Liver (tissue), 9 donors: Measurements from ENCODE around the gene UBE2N. TPM values are rescaled to one million over a fixed set of nuclear protein-coding genes. Genes with fewer than 3 reads are reported as not detected.

Experiments used
- DNase-seq: peaks from one replicate; pipeline ENCODE4 v3.0.0-alpha.2; 2017; ENCODE audit warnings: low spot score
- H3K27ac ChIP-seq, 2 donors: one replicate each; pipeline ENCODE4 v1.7.0; 2013; ENCODE audit warnings: inconsistent platforms in 2 of 2, low read length in 2 of 2, control low read depth in 1 of 2, low read depth in 1 of 2, mild to moderate bottlenecking in 1 of 2
- H3K27me3 ChIP-seq, 4 donors: one replicate each; pipeline versions ENCODE4 v1.6.1 to v1.7.0; 2013; ENCODE audit warnings: low read length in 3 of 4, inconsistent platforms in 1 of 4, mild to moderate bottlenecking in 1 of 4, moderate library complexity in 1 of 4; ENCODE audit not compliant: control insufficient read depth in 4 of 4, insufficient read depth in 4 of 4
- H3K36me3 ChIP-seq, 4 donors: one replicate each; pipeline versions ENCODE4 v1.6.1 to v1.7.0; 2013; ENCODE audit warnings: low read length in 3 of 4, mild to moderate bottlenecking in 3 of 4, low read depth in 1 of 4, moderate library complexity in 1 of 4; ENCODE audit not compliant: control insufficient read depth in 4 of 4, insufficient read depth in 3 of 4
- H3K4me1 ChIP-seq, 4 donors: one replicate each; pipeline versions ENCODE4 v1.6.1 to v1.7.0; 2013; ENCODE audit warnings: low read length in 3 of 4, mild to moderate bottlenecking in 3 of 4, moderate library complexity in 1 of 4; ENCODE audit not compliant: control insufficient read depth in 4 of 4, insufficient read depth in 4 of 4
- H3K4me3 ChIP-seq, 3 donors: one replicate each; pipeline versions ENCODE4 v1.6.1 to v1.7.0; 2013; ENCODE audit warnings: low read length in 3 of 3, control low read depth in 1 of 3, low read depth in 1 of 3, mild to moderate bottlenecking in 1 of 3
- H3K9ac ChIP-seq, 2 donors: one replicate each; pipeline ENCODE4 v1.7.0; 2013; ENCODE audit warnings: low read length in 2 of 2, mild to moderate bottlenecking in 2 of 2, moderate library complexity in 2 of 2, control low read depth in 1 of 2, low read depth in 1 of 2
- H3K9me3 ChIP-seq, 4 donors: one replicate each; pipeline versions ENCODE4 v1.6.1 to v1.7.0; 2013; ENCODE audit warnings: low read length in 3 of 4; ENCODE audit not compliant: control insufficient read depth in 4 of 4
- FOXA1 ChIP-seq: IDR thresholded peaks from 2 replicates; pipeline ENCODE4 v1.6.1; 2016; ENCODE audit warnings: antibody characterized with exemption
- FOXA2 ChIP-seq: IDR thresholded peaks from 2 replicates; pipeline ENCODE4 v1.6.1; 2016; ENCODE audit warnings: antibody characterized with exemption
- GABPA ChIP-seq, 2 donors: IDR thresholded peaks in 1 of 2; conservative IDR thresholded peaks in 1 of 2; 2 replicates each; pipeline ENCODE4 v1.6.1; 2016; ENCODE audit warnings: antibody characterized with exemption in 2 of 2, mild to moderate bottlenecking in 1 of 2, moderate library complexity in 1 of 2
- HNF4A ChIP-seq, 2 donors: conservative IDR thresholded peaks; 2 replicates each; pipeline ENCODE4 v1.6.1; 2016; ENCODE audit warnings: antibody characterized with exemption in 2 of 2, mild to moderate bottlenecking in 2 of 2
- HNF4G ChIP-seq: IDR thresholded peaks from 2 replicates; pipeline ENCODE4 v1.6.1; 2016; ENCODE audit warnings: antibody characterized with exemption
- RAD21 ChIP-seq, 2 donors: IDR thresholded peaks; 2 replicates each; pipeline ENCODE4 v1.6.1; 2016; ENCODE audit warnings: antibody characterized with exemption in 2 of 2, mild to moderate bottlenecking in 2 of 2
- RXRA ChIP-seq, 2 donors: IDR thresholded peaks; 2 replicates each; pipeline ENCODE4 v1.6.1; 2017 to 2018; ENCODE audit warnings: antibody characterized with exemption in 2 of 2, mild to moderate bottlenecking in 1 of 2
- SP1 ChIP-seq: IDR thresholded peaks from 2 replicates; pipeline ENCODE4 v1.6.1; 2018; ENCODE audit warnings: antibody characterized with exemption, mild to moderate bottlenecking
- TAF1 ChIP-seq: conservative IDR thresholded peaks from 2 replicates; pipeline ENCODE4 v1.6.1; 2016; ENCODE audit warnings: antibody characterized with exemption, mild to moderate bottlenecking
- YY1 ChIP-seq: IDR thresholded peaks from 2 replicates; pipeline ENCODE4 v1.6.1; 2016; ENCODE audit warnings: antibody characterized with exemption, mild to moderate bottlenecking
- WGBS: extraction: QIAGEN DNeasy Blood & Tissue Kit; methylation state at CpG from one replicate; pipeline ENCODE4 v1.1.7; 2013; 5-methylcytosine and 5-hydroxymethylcytosine counted together
- polyA plus RNA-seq, 2 donors: library from polyadenylated mRNA; stranded (reverse) in 1 of 2; unstranded in 1 of 2; fragments of 200-250 nt in 1 of 2; fragments of >200 nt in 1 of 2; fragmentation: Nextera tagmentation in 1 of 2; extraction: Ambion mirVana in 1 of 2; gene quantifications; one replicate each; pipeline versions ENCODE4 v1.2.1 to v1.2.3, GENCODE V29; 2013 to 2015
- total RNA-seq, 2 donors: library from RNA; depleted of rRNA; stranded (reverse); fragments of >200 nt; gene quantifications; one replicate each; pipeline ENCODE4 v1.2.3, GENCODE V29; 2014
- TF ChIP-seq, protein P1 (sequence below): fragments of 150-350 bp; IDR thresholded peaks from 2 replicates; pipeline ENCODE4 v1.5.1; 2017; ENCODE audit warnings: improper control_type of control experiment, low read depth, low read length; ENCODE audit not compliant: missing input control
- TF ChIP-seq, protein P2 (sequence below): IDR thresholded peaks from 2 replicates; pipeline ENCODE4 v1.6.1; 2016; ENCODE audit warnings: antibody characterized with exemption
- TF ChIP-seq, protein P3 (sequence below): IDR thresholded peaks from 2 replicates; pipeline ENCODE4 v1.6.1; 2016; ENCODE audit warnings: antibody characterized with exemption
- TF ChIP-seq, protein P4 (sequence below): IDR thresholded peaks from 2 replicates; pipeline ENCODE4 v1.6.1; 2016; ENCODE audit warnings: antibody characterized with exemption, mild to moderate bottlenecking
- donor health status: healthy.
- donor health status: healthy.
- donor health status: healthy.
- donor health status: healthy.
- donor health status: healthy.

Gene UBE2N
- total and polyA plus RNA-seq, 4 donors: 13.9 to 63.7 (median 32.6) TPM

DNA sequence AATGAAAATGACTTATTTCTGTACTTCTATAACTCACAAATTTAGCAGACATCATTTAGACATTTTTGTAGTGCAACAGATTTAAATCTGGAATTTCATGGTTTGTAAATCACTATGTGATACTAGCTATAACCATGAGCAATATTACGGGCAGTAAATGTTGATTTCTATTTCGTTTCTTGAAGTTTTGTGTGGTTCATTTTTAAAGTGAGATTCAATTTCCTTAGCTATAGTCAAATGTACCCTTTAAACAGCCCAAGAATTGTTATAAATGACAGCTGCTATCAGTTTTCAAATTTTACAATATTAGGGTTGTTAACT lies 33.8 kb downstream of the UBE2N start:
- H3K4me3 ChIP-seq: no peak overlapping the region
- H3K9me3 ChIP-seq: no peaks in the 10 kb centered on the region
- peaks cover 0 to 14% (median 3%) of the 10 kb centered on the region in 4 donors for H3K4me1 ChIP-seq
- WGBS: 92% methylated on average over 2 of the region's 2 CpGs
- no peaks in the 10 kb centered on the region for H3K27me3 ChIP-seq
- no peak for DNase-seq
- H3K36me3 ChIP-seq: no peaks in the 10 kb centered on the region
- no peak for TF ChIP-seq YY1
- no peak overlapping the region for H3K27ac ChIP-seq
- H3K9ac ChIP-seq: no peak overlapping the region

DNA sequence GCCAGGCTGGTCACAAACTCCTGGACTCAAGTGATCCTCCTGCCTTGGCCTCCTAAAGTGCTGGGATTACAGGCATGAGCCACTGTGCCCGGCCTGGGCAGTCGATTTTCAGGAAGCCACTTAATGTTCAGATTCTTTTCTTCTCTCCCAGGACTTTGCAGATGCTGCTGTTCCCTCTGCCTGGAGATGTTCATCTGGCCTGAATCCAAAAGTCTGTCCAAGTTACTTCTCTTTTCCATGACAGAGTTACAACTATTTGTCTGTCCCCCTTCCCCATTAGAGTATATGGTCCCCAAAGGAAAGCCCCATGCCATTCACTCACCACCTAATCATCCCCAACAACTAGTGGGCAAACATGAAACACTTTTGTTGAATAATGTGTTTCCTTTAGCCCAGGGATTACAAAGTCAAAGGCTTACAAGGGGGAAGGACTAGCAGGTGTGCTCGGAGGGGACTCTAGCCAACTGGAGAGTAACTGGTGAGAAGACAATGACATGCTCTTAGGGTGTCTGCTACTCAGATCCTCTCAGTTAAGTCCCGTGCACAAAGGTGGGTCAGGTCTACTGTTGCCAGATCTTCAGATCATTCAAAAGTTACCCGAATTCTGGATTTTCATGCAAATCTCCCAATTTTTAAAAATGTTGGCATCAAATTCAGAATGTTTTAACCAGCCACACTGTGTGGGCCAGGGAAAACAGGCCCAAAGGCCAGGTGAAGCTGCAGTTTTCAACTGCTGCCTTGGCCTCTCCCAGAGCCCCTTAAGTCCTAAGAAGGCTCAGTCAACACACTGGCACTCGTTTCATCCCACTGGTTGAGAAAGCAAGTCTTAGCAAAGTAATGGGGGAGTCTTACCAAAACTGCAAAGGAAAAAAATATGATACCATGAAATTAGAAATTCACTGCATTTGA lies 34.4 kb downstream of the UBE2N start:
- Histone ChIP-seq H3K36me3 (peaks cover 0 to 3% (median 1%) of the 10 kb centered on the region in 4 donors), H3K4me1 (peaks cover 0 to 14% (median 3%) of the 10 kb centered on the region in 4 donors)
- WGBS: 93% methylated on average over 6 of the region's 6 CpGs

More for the DNA sequence above, 34.4 kb downstream of the UBE2N start:
- H3K27ac ChIP-seq: no peak overlapping the region
- no peak overlapping the region for H3K4me3 ChIP-seq
- no peaks in the 10 kb centered on the region for H3K9me3 ChIP-seq
- no peak for DNase-seq
- no peak overlapping the region for H3K9ac ChIP-seq
- H3K27me3 ChIP-seq: no peaks in the 10 kb centered on the region
- no peak for TF ChIP-seq TAF1
- TF ChIP-seq, protein P1, sequence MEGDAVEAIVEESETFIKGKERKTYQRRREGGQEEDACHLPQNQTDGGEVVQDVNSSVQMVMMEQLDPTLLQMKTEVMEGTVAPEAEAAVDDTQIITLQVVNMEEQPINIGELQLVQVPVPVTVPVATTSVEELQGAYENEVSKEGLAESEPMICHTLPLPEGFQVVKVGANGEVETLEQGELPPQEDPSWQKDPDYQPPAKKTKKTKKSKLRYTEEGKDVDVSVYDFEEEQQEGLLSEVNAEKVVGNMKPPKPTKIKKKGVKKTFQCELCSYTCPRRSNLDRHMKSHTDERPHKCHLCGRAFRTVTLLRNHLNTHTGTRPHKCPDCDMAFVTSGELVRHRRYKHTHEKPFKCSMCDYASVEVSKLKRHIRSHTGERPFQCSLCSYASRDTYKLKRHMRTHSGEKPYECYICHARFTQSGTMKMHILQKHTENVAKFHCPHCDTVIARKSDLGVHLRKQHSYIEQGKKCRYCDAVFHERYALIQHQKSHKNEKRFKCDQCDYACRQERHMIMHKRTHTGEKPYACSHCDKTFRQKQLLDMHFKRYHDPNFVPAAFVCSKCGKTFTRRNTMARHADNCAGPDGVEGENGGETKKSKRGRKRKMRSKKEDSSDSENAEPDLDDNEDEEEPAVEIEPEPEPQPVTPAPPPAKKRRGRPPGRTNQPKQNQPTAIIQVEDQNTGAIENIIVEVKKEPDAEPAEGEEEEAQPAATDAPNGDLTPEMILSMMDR: no peak
- no peak for TF ChIP-seq SP1
- TF ChIP-seq, protein P2, sequence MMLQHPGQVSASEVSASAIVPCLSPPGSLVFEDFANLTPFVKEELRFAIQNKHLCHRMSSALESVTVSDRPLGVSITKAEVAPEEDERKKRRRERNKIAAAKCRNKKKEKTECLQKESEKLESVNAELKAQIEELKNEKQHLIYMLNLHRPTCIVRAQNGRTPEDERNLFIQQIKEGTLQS: no peak
- TF ChIP-seq, protein P3, sequence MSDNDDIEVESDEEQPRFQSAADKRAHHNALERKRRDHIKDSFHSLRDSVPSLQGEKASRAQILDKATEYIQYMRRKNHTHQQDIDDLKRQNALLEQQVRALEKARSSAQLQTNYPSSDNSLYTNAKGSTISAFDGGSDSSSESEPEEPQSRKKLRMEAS: no peak
- TF ChIP-seq HNF4A (conservative IDR thresholded peaks at IDR 0.05): no peak
- TF ChIP-seq GABPA (IDR thresholded peaks at IDR 0.05 in 1 of 2, conservative IDR thresholded peaks at IDR 0.05 in 1 of 2): no peak
- no peak for TF ChIP-seq HNF4G
- no peak for TF ChIP-seq FOXA1
- TF ChIP-seq, protein P4, sequence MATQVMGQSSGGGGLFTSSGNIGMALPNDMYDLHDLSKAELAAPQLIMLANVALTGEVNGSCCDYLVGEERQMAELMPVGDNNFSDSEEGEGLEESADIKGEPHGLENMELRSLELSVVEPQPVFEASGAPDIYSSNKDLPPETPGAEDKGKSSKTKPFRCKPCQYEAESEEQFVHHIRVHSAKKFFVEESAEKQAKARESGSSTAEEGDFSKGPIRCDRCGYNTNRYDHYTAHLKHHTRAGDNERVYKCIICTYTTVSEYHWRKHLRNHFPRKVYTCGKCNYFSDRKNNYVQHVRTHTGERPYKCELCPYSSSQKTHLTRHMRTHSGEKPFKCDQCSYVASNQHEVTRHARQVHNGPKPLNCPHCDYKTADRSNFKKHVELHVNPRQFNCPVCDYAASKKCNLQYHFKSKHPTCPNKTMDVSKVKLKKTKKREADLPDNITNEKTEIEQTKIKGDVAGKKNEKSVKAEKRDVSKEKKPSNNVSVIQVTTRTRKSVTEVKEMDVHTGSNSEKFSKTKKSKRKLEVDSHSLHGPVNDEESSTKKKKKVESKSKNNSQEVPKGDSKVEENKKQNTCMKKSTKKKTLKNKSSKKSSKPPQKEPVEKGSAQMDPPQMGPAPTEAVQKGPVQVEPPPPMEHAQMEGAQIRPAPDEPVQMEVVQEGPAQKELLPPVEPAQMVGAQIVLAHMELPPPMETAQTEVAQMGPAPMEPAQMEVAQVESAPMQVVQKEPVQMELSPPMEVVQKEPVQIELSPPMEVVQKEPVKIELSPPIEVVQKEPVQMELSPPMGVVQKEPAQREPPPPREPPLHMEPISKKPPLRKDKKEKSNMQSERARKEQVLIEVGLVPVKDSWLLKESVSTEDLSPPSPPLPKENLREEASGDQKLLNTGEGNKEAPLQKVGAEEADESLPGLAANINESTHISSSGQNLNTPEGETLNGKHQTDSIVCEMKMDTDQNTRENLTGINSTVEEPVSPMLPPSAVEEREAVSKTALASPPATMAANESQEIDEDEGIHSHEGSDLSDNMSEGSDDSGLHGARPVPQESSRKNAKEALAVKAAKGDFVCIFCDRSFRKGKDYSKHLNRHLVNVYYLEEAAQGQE: no peak
- TF ChIP-seq RXRA (IDR thresholded peaks at IDR 0.05): no peak
- no peak for TF ChIP-seq FOXA2
- TF ChIP-seq RAD21 (IDR thresholded peaks at IDR 0.05): no peak
